GM21717 (cell line): Measurements from ENCODE around the gene TLR9.
A peak's percentile ranks its signal among the peaks of the same experiment; 100 is the strongest.

Source experiments
- ATAC-seq: cut with Tn5 transposase; IDR thresholded peaks from one replicate; pipeline ENCODE4 v1.9.1; 2021; ENCODE audit warnings: mild to moderate bottlenecking, moderate library complexity; ENCODE audit not compliant: unreplicated experiment

The TLR9 gene

GRCh38 chr3:52247409-52248164, 22.1 kb upstream of the TLR9 start:
- ATAC-seq, result no peak

DNA sequence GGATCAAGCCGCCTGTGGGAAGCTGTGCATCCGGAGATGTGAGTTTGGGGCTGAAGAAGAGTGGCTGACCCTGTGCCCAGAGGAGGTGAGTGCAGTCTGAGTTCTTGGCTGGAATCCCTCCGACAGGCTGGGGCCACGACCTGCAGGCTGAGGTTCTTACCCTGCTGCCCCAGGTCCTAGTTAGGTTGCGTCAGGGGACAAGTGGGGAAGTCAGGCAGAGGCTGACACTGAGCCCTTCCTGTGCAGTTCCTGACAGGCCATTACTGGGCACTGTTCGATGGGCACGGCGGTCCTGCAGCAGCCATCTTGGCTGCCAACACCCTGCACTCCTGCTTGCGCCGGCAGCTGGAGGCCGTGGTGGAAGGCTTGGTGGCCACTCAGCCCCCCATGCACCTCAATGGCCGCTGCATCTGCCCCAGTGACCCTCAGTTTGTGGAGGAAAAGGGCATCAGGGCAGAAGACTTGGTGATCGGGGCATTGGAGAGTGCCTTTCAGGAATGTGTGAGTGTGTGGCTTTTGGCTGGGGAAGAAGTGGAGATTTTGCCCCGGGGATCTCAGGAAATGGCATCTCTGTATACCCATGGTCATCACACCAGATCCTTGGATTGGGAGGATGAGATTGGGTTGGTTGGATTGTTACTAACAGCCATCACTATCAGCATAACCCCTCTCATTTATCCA, 21.4 kb upstream of the TLR9 start:
- no peak for ATAC-seq

- no peak for ATAC-seq
These were observed 20.8 kb upstream of the TLR9 start for GRCh38 chr3:52246264-52246620.

- ATAC-seq, result peak; percentile 24
These were observed 20.1 kb upstream of the TLR9 start, which contains the start of gene PPM1M for GRCh38 chr3:52245322-52246263. TSS of gene PPM1M (plus strand) at chr3:52245759. CDS start at chr3:52245825, 66 bp downstream.

- ATAC-seq, result peak; percentile 31
These were observed 18.6 kb upstream of the TLR9 start for GRCh38 chr3:52243791-52244628.

GRCh38 chr3:52242039-52242438, 16.6 kb upstream of the TLR9 start:
- ATAC-seq, result no peak

DNA sequence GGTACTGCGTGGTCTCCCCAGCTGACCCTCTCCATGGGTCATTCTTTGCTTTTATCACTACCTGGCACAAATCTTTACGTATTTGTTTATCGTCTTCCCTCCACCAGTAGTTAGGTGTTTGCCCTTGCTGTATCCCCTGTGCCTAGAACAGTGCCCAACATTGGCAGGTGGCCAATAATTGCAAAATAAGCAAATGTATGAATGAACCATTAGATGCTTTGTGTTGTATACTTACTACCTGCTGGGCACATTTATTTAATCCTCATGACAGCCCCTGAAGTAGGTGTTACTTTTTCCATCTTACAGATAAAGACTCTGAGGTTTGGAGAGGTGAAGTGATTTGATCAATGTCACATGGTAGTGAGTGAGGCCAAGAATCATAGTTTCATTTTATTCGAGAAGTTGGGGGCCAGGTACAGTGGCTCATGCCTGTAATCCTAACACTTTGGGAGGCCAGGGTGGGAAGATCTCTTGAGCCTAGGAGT, 15.5 kb upstream of the TLR9 start:
- ATAC-seq, result no peak

DNA sequence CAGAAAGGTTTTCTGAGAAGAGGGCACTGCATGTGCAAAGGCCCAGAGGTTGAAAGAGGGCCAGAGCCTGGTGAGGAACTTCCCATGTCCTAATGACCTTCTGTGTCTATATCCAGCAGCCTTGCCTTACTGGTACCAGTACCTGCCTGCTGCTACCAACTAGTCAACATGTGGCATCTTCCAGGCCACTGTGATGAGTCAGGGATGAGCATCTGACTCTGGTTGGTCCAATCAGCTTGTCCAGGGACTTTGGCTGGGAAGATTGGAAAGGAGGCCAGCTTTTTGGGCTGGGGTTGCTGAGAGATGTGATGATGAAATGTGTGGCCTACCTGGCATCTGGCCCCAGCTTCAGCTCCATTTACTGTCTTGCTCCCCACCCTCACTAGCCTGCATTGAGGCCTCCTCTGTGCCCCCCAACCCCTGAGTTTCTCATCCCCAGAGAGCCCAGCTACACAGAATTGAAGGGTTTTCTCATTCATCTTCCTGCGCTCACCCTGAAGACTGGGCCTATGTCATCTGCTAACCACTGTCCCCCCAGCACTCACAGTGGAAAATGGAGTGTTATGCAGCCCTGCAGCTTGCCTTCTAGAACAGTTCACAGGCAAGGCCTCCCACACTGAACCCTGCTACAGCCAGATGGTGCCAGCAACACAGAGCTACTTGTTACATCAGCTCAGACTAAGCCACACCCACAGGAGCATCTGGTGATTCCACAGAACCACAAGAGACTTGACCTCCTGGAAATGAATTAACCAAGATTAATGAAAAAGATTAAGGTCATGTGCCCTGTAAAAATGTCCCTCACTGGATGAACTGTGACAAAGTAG, 14.8 kb upstream of the TLR9 start:
- no peak for ATAC-seq

GRCh38 chr3:52238761-52239701, 13.6 kb upstream of the TLR9 start, which contains the start of gene TWF2:
TSS of gene TWF2 (minus strand) at chr3:52239158. CDS start at chr3:52239016, 142 bp downstream.
- peak; percentile 48 for ATAC-seq

GRCh38 chr3:52238193-52238760, 12.8 kb upstream of the TLR9 start:
- peak; percentile 4 for ATAC-seq

DNA sequence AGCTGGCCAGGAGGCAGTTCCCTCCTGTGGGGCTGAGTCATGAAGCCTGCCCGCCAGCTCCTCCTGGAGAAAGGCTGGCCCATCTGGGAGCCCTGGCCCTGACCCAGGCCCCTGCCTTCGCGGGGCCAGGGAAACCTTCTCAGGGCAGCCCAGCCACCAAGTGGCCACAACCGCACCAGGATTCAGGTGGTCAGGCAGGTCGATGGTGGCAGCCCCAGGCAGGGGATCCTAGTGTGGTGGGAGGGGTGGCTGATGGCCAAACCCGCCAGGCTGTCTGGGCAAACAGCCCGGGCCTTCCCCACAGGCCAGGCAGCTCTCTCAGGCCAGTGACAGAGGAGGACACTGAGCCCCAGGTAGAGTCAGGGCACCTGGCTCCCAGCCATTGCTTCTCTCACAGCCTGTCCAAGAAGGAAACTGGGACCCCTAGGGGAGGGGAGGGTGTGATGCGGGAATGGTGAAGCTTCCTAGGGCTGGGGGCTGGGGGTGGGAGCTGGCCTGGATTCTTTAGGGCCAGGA, 12.3 kb upstream of the TLR9 start:
- ATAC-seq, result no peak

DNA sequence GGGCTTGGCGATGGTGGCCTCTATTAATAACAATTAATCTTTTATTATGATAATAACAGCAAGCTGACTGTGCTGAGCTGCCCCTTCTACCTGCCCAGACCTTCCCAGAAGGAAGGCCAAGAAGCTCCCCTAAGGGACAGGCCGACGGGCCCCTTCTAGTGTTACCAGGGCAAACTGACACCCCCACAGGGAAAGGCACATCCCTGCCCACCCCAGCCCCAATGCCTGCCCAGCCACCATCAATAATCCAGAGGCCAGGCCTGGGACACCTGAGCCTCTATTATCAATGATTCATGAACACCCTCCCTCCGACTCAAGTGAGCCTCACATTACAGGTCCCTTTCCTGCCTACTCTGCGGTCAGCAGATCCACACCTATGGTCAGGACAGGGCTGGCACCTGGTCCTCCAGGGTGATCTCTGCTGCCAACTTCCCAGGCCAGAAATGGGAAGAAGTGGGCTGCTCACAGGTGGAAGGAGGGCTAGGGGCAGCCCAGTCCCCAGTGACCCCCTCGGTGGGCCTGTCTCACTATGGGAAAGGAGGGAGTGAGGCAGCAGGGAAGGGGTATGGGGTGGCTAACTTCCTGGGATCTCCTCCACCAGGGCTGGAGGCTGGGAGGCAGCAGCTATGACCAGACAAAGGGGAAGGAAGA, 11.7 kb upstream of the TLR9 start:
- no peak for ATAC-seq

DNA sequence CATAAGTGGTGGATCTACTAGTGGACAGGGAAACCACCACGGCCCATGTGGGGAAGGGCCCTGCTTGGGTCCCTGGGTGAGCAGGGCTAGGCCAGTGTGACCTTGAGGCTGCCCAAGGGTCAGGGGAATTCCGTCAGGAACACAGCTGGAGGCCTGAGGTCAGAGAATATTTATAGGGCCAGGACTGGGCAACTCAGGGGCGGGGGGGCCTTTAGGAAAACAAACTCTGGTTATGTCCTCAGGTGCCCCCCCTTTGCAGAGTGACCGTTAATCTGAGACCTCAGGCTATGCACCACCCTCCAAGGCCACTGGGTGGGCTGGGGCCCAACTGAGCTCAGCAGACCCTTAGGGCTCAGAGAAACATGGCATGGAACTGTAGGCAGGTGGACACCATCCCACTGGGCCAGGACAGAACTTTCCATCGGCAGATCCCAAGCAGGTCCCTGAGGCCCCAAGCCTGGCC, 11.0 kb upstream of the TLR9 start:
- no peak for ATAC-seq

DNA sequence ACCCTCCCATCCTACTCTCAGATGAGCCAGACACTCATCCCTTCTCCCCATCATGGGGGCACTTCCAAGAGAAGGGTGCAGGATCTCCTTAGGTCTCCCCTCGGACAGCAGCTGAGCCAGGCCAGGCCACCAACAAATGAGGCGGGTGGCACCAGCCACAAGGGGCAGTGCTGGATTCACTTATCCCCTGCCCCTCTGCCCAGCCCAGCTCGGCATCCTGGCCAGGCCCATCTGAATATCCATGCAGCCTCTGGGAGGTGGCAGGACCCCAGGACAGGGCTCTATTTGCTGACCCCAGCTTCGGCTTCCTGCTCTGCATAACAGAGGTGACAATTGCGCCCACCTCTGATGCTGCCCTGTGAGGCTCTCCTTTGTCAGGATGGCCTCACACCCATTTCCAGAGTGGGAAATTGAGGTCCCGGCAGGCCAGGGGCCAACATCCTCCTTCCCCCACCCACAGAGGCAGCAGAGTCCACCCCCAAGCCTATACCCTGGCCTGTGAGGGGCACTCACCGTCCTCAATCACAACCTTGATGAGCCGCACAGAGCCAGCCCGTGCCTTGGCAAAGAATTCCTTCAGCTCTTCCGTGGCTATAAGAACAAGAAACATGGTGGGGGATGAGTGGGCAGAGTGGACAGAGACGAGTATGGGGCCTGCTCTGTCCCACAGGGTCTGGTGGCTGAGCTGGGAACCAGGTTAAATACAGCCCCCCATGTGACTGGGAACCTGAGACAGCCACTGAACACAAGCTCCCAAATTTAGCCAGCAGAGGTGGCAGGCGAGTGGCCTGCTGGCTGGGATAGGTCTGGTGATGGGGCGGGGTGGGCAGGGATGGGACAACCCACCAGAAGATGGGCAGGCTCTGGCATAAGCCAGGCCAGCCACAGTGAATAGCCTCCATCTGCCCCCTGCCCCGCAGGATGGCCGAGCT, 9.3 kb upstream of the TLR9 start:
- no peak for ATAC-seq

DNA sequence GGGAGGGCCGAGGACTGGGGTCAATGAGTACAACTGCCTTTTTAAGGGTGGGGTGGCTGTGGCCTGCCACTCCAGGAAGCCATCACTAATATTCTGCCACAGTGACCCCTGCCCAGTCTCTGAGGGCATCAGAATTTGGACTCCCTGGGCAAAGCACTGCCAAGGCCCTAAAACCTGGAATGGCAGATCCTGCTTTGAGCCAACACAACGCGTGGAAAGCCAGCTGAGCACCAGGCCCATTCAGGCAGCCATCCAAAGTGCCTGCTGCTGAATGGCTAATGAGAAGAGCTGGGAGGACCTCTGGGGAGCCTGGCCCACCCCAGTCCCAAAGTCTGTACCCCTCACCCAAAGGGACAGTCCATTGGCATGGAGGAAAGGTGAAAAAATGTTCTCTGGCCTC, 8.5 kb upstream of the TLR9 start:
- ATAC-seq, result no peak

GRCh38 chr3:52233108-52233591, 7.7 kb upstream of the TLR9 start:
- ATAC-seq, result no peak
